Activated naive CD4-positive, alpha-beta T cell treated with Interleukin-2 at 50 U/mL for 16 hours (primary cell): ENCODE data around the gene PDCD1.

Source experiments
- DNase-seq: peaks from one replicate; pipeline ENCODE4 v3.0.0-alpha.2; 2020

Gene PDCD1

DNA sequence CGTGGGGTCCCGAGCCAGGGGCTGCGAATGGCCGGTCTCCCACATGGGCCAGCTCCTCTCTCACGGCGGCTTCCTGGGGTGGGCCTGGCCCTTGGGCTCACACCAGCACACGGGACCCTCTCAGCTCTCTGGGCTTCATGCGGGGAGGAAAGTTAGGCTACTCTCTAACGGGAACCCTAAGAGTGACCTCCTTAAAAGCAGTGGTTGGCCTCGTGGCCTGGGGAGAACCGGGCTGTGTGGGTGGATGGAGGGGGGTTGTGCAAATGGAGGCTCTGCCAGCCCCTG lies 36.7 kb upstream of the PDCD1 start:
- DNase-seq: no peak

GRCh38 chr2:241894681-241895426 lies 36.2 kb upstream of the PDCD1 start:
- DNase-seq: no peak

GRCh38 chr2:241894056-241894641 lies 35.5 kb upstream of the PDCD1 start:
- no peak for DNase-seq

- DNase-seq: no peak
Observed at GRCh38 chr2:241893265-241893664, 34.6 kb upstream of the PDCD1 start.

- DNase-seq: no peak
Observed at GRCh38 chr2:241892299-241893137, 33.8 kb upstream of the PDCD1 start.

DNA sequence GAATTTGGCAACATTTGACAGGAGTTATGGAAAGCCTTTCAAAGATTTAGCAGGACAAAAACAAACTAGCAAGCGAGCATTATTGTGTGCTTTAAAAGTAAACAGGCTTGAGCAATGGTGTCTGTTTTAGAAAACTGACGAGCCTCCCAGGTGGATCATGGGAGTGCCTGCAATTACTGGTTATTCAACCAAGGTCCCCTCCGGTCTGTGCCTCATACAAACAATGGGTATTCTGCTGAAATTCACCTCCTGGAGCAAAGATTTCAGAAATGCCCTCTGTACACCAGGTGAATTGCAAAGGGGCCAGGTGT lies 33.2 kb upstream of the PDCD1 start:
- DNase-seq: no peak

DNA sequence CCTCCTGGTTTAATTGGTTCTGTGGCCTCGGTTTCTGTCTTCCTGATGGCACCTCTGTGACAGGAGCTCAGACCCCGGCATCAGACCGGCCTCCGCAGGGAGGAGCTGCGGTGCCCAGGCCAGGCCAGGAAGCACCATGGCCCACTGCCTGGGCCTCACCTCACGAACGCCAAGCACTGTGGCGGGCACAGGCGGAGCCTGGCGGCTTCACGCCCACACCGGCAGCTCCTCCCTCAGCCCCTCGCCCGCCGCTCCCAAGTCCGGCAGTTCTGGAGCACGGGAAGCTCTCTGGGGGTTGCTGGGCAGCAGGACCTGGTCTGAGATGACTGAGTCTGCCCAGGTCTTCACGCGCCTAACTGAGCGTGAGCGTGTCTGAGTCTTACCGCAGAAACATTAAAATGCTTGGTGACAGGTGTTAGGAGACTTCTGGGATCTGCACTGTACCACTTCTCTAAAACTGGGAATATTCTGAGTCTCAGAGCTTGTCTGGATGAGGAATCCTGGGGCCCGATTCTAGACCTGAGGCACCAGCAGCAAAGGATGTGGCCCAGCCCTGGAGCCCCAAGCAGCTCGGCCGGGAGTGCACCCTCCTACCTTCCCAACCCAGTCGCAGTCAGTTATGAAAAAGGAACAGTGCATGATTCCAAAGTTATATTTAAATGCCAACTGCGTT lies 32.8 kb upstream of the PDCD1 start:
- no peak for DNase-seq

DNA sequence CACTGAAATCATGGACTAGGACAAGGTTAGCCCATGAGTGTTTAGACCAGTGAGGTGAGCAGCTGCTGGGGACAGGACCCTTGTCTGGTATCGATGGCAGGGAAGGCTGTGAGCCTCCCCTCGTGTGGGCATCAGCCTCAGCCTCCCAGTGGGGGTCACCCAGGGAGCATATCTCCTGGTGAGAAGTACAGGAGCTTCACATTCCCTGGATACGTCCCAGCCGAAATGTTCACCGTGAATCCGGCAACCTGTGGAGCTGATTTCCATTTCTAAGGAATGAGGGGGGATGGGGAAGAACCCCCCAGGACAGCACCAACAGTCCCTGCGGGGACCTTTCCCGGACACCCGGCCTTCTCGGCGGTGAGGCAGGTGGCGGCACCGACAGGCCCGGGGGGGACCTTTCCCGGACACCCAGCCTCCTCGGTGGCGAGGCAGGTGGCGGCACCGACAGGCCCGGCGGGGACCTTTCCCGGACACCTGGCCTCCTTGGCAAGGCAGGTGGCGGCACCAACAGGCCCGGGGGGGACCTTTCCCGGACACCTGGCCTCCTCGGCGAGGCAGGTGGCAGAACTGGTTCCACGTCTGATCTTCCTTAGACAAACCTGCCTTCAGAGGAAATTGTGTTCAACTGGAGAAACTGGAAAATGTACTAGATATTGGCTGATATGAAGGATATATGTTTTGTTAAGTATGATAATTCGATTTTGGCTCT lies 32.0 kb upstream of the PDCD1 start:
- no peak for DNase-seq

DNA sequence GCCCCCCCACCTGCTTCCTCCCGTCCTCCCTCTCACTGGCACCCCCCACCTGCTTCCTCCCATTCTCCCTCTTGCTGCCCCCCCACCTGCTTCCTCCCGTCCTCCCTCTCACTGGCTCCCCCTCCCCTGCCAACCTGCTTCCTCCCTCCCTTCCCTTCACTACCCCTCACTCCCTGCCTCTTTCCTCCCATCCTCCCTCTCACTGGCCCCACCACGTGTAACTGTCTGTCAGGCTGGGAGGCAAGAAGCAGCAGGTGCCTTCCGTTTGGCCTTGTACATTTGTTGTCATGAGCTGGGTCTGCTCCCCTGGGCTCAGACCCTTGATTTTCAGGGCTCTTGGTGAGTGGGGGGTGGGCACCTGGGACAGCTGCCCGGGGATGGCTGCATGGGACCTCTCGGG lies 29.9 kb upstream of the PDCD1 start:
- DNase-seq: no peak

- DNase-seq: no peak
Observed at GRCh38 chr2:241887806-241888522, 29.3 kb upstream of the PDCD1 start.

- DNase-seq: no peak
Observed at GRCh38 chr2:241886840-241887447, 28.2 kb upstream of the PDCD1 start.

GRCh38 chr2:241885946-241886643 lies 27.4 kb upstream of the PDCD1 start:
- DNase-seq: no peak

GRCh38 chr2:241885291-241885945 lies 26.7 kb upstream of the PDCD1 start:
- no peak for DNase-seq

DNA sequence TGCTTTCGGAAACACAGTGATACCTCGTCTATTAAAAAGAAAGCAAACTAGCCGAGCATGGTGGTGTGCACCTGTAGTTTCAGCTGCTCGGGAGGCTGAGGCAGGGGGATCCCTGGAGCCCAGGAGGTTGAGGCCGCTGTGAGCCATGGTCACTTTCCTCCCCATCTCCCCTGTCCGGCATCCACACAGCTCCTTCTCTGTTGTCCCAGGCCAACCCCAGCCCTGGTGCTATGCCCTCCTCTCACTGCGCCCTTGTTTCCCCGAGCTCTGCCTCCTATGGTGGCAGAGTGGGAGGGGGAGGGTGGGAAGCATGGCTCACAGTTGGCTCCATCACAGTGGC lies 26.2 kb upstream of the PDCD1 start:
- no peak for DNase-seq

DNA sequence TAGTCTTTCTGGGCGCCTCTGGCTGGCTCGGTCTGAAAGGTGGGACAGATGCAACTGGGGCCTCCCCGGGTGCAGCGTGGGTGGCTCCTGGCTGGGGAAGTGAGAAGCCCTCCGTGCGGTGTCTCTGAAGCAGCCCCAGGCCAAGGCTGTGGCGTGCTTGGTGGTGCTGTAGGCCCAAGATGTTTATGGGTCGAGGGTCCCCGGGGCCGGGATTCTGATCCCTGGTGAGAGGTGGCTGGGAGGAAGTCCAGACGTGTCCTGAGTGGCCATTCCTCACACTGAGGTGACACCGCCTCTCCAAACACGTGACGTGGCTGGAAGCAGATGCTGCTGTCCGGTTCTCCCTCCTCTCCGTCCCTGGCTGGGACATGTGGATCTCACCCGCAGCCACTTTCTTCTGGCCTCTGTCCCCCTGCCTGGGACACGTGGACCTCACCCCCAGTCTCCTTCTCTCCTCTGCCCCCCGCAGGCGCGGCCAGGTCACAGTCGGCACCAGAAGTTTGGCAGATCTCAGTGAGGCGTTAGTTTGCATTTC lies 23.5 kb upstream of the PDCD1 start:
- peak; percentile 66 for DNase-seq

GRCh38 chr2:241880311-241881073 lies 21.8 kb upstream of the PDCD1 start:
- no peak for DNase-seq

DNA sequence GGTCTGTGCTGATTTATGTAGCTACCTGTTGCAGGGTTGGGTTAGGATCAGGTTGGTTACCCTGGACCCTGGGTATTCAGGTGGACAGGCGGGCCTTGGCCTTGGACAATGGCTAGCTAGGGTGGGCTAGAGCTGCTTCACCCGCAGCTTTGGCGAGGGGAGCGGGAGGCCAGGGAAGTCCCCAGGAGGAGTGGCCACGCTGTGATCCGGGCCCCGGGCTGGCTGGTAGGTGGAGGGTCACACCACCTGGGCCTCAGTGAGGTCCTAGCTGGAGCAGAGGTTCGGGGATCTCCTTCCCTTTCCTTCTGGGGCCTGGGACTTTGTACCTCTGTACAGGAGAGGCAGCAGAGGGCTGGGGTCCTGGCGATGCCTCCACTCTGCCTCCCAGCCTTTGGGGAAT lies 20.6 kb upstream of the PDCD1 start:
- no peak for DNase-seq

- peak; percentile 80 for DNase-seq
Observed at GRCh38 chr2:241877989-241878970, 19.6 kb upstream of the PDCD1 start.
